Amygdala (tissue), 56 donors: ENCODE results near the gene FOXL3.
A peak's percentile ranks its signal among the peaks of the same experiment; 100 is the strongest.

Experiments used
- DNase-seq, 56 donors: peaks; one replicate each; lab custom pipeline; 2025; lab: John Stamatoyannopoulos, UW

Gene FOXL3

DNA sequence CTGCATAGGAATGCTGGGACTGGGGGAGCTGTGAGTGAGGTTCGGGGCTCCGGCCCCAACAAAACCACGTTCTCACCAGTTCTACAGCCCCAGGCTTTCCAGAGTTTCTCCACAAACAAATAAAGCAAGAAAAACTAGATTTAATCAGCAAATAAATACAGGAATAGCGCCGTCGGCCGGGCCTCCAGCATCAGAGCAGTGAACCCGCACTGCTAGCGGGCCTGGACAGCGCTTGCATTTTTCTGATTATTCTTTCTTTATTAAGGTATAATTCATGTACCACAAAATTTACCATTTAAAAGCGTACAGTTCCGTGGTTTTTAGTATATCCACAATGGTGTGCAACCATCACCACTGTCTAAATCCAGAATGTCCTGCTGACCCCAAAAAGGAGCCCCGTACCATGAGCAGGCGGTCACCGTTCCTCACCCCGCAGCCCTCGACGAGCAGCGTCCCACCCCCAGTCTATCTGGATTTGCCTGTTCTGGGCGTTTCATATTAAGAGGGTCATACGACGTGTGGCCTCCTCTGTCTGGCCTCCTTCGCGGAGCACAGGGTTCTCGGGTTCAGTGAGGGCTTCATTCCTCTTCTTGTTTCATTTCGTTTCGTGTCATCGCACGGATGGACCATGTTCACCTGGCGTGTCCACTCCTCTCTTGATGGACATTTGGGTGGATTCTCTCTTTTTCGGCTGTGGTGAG lies 35.5 kb upstream of the FOXL3 start:
- no peak for DNase-seq

DNA sequence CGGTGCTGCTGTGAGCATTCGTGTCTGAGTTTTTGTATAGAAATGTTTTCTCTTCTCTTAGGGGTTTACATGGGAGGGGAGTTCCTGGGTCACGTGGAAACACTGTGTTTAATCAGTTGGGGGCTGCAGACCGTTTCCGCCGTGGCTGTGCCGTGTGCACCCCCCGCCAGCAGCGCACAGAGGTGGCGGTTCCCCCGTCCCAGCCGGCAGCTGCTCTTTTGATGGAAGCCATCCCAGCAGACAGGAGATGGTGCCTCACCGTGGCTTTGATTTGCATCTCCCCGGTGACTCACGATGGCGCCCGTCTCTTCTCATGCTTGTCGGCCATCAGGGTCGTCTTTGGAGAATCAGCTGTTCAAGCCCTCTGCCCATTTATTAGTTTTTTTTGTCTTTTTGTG lies 34.9 kb upstream of the FOXL3 start:
- no peak for DNase-seq

DNA sequence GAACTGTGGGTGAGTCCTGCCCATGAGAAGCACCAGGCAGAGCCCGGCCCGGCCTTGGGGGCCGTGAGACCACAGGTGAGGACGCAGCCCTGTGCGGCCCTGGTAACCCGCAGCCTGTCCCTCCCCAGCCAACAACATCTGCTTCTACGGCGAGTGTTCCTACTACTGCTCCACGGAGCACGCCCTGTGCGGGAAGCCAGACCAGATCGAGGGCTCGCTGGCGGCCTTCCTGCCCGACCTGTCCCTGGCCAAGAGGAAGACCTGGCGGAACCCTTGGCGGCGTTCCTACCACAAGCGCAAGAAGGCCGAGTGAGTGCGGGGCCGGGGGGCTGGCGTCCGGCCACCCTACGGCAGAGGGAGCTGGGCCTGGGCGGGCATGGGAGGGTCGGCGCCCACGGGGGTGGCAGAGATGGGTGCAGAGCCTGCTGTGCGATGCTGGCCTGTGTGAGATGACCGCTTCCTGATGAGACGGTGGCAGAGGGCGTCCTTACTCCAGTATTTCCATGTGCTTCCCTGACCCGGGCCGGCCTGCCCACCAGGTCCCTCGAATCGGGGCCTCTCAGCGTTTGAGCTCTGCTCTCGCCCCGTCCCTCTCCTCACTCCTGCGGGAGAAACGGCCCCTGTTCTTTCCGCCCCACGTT lies 34.1 kb upstream of the FOXL3 start:
- DNase-seq: no peak

DNA sequence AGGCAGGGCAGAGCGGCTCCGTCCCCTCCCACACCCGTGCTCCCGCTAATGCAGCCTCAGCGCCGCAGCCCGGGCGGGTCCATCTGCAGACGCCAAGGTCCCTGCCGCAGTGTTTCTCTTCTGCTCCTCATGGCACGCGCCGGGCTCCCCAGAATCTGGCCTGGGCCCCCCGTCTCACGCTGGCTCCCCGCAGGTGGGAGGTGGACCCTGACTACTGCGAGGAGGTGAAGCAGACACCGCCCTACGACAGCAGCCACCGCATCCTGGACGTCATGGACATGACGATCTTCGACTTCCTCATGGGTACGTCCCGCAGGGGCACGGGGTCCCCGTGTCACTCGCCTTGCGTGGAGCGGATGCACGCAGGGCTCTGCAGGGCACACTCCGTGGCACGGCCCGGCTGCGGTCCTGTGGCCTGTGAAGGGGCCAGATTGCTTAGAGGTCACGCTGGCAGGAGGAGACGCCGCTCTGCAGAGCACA lies 33.5 kb upstream of the FOXL3 start:
- no peak for DNase-seq

DNA sequence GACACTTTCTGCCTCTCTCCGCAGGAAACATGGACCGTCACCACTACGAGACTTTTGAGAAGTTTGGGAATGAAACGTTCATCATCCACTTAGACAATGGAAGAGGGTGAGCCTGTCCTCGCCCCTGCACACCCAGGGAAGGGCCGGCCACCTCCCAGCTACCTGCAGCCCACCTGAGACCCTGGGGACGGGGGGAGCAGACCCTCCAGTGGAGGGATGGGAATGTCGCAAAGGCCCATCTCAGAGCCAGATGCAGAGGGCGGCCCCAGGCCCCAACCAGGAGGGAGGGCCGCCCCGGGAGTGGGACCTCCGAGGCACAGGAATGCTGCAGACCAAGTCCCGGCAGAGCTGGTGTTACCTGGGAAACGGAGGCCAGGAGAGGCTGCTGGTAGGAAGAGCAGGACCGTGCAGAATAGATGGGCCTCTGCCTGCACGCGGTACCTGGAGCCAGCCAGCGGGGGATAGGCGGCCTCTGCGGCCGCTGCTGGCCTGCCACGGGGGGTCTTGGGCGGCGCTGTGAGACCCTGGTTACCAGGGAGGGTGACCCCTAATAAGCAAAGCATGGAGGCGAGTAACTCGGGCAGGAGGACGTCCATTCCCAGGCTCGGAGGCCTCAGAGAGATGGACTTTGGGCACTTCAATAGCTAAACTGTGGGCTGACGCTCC lies 32.9 kb upstream of the FOXL3 start:
- DNase-seq: no peak

DNA sequence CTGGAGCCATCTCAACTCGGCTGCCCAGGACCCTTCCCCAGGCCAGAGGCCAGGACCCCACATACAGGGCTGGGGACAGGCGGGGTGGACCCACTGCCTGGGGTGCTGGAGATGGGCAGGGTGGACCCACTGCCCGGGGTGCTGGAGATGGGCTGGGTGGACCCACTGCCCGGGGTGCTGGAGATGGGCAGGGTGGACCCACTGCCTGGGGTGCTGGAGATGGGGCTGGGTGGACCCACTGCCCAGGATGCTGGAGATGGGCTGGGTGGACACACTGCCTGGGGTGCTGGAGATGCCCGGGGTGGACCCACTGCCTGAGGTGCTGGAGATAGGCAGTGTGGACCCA lies 32.4 kb upstream of the FOXL3 start:
- DNase-seq: no peak

DNA sequence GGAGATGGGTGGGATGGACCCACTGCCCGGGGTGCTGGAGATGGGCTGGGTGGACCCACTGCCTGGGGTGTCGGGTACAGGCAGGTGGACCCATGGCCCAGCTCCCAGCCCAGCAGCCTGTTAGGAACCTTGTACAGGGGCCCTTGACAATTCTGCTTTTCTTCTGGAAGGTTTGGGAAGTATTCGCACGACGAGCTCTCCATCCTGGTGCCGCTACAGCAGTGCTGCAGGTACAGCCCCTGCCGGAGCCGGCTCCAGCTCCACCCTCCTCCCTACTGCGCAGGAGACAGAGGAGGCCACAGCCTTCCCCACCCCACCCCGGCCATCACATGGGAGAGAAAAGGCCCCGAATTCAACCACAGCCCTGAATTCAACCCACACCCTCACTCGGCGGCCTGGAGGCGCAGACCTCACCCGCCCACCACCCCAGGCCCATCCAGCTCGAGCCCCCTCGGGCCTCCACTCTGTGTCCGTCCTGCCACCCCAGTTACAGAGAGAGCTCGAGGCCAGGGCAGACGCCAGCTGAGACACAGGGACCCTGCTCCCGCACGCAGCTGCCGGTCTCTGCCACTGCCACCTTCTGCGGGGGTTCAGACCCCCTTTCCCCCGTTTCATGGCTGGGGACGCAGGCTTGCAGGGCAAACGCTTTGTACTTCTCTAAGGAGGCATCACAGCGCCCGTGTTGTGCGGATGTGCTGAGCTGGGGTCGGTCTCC lies 31.3 kb upstream of the FOXL3 start:
- DNase-seq: no peak

DNA sequence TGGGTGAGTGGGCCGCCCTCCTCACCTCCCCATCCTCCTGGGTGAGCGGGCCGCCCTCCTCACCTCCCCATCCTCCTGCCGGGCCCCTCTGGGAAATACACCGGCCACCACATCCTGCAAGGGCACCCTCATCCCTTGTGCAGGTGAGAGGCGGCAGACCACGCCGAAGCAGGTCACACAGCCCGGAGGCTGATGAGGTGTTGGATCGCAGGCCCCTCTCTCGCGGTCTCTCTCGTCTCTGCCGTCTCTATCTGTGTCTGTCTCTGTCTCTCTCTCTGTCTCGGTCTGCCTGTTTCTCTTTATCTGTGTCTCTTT lies 30.8 kb upstream of the FOXL3 start:
- DNase-seq: no peak

DNA sequence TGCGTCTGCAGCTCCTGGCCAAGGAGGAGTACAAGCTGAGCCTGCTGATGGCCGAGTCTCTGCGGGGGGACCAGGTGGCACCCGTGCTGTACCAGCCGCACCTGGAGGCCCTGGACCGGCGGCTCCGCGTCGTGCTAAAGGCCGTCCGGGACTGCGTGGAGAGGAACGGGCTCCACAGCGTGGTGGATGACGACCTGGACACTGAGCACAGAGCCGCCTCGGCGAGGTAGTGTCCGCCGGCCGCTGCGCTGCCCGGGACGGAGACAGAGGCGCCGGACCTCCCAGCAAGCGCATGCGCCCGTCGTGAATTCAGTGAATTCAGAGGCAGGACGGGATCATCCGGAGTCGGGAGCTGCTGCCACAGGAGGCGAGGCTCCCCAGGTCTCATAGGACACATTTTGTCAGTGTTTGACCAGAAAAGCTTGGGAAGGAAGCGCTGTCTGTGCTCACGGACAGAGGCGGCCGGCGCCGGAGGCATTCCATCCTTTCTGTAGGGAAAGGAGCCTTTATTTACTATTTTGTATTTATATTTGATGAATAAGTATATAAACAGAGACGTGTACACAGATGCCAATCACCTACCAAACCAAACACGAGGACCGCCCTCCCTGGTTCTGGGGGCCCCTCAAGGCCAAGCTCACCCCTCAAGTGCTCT lies 30.1 kb upstream of the FOXL3 start:
- DNase-seq: no peak

DNA sequence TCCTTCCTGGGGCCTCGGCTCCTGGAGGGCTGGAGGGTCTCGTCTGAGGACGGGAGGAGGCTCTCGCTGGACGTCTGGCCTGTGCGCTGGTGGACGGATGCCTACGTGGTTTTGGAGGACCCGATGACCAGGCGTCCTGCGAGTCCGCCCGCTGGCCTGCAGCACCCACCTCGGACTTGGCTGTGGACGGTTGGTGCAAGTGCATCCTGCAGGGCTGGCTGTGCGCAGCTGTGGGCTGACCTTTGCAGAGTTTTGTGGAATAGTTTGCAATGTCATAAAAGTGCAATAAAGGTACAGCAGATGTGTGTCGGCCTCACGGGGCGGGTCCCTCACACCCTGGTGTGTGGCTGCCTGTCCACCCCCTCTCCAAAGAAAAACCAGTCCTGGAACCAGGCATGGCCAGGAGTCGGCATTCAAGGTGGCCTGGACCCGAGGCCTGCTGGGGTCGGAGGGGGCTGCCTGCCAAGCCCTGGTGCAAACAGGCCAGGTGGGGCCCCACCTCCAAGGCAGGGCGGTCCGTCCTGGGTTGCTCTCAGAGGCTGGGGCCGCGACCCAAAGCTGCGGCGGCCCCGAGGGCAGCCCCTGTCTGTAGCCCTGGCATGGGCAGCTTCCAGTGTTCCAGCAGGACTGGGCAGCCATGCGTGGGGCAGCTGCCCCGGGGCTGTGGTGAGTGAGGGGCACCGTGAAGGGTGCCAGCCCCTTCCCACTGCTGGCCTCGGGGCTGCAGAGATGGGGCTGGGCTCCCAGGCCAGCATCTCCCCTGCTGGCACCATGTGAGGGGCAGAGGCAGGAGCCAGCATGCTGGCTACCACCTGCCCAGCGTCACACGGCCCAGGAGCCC lies 29.3 kb upstream of the FOXL3 start:
- DNase-seq: no peak

DNA sequence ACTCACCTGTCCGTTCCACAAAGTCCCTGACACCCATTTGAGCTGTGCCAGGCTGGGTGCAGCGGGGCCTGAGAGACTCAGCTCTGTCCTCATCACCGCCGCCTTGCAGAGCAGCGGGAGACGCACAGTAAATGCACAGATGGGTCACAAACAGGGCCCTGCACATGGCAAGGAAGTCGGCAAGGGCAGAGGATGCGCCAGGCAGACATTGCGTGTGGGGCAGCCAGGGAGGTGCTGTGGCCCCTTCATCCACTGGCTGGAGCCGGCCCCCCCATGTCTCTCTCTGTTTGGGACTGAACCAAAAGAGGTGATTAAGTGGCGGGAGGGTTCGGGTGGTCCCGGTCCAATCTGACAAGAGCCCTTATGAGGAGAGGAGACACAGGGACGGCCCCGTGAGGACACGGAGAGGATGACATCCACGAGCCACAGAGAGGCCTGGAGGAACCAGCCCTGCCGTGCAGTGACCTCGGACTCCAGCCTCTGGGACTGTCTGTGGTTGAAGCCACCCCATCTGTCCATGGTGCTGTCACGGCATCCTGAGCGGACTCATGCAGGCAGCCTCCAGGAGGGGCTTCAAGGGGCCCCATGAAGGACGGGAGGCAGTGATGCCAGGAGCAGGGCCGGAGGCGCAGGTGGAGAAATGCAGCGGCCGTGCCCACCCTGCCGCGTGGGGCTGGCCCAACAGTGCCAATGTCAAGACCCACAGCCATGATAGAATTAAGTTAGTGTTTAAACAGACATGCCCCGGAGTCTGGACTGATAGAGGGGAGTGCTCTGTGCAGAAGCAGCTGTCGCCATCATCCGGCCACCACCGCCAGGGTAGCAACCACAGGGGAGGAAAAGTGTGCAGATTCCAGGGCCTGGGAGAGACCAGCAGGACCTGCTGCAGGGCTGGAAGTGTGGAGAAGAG lies 28.4 kb upstream of the FOXL3 start:
- DNase-seq: no peak

DNA sequence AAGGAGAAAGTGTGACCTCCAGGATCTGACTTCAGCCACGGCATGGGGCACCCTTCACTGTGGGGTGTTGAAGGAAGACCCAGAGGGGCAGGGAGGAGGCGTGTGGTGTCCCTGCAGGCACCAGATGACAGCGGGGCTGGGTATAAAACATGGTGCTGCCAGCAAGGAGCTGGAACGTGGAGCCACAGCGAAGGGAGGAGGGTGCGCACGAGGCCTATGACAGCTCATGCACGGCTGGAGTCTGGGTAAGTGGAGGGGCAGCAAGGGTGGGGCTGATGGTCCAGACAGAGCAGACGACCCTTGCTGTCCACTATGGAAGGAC lies 27.8 kb upstream of the FOXL3 start:
- DNase-seq: no peak

DNA sequence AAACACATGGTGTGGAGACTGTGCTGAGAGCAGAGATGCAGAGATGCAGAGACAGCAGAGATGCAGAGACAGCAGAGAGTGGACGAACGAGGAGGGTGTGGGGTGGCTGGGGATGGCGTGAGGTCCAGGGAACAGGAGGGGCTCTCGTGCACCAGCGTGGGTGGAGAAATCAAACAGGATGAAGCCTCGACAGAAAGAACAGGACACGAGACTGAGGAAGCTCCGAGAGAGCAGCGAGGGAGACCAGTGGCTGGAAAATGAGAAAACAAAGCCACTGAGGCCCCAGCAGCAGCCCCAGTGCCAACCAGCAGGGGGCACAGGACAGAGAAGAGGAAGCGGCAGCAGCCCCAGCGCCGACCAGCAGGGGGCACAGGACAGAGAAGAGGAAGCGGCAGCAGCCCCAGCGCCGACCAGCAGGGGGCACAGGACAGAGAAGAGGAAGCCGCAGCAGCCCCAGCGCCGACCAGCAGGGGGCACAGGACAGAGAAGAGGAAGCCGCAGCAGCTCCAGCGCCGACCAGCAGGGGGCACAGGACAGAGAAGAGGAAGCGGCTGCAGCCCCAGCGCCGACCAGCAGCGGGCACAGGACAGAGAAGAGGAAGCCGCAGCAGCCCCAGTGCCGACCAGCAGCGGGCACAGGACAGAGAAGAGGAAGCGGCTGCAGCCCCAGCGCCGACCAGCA lies 27.2 kb upstream of the FOXL3 start:
- peak in 1 of 56 donors; percentile 27 for DNase-seq

DNA sequence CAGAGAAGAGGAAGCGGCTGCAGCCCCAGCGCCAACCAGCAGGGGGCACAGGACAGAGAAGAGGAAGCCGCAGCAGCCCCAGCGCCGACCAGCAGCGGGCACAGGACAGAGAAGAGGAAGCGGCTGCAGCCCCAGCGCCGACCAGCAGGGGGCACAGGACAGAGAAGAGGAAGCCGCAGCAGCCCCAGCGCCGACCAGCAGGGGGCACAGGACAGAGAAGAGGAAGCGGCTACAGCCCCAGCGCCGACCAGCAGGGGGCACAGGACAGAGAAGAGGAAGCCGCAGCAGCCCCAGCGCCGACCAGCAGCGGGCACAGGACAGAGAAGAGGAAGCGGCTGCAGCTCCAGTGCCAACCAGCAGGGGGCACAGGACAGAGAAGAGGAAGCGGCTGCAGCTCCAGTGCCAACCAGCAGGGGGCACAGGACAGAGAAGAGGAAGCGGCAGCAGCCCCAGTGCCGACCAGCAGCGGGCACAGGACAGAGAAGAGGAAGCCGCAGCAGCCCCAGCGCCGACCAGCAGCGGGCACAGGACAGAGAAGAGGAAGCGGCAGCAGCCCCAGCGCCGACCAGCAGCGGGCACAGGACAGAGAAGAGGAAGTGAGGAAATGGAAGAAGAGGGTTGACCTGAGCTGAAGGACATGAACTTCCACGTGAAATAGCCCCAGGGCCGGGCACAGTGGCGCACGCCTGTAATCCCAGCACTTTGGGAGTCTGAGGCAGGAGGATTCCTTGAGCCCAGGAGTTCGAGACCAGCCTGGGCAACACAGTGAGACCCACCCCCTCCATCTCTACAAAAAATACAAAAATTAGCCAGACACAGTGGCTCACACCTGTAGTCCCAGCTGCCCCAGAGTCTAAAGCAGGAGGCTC lies 26.3 kb upstream of the FOXL3 start:
- DNase-seq: peak in 4 of 56 donors; percentile 23 to 68 (median 36)

DNA sequence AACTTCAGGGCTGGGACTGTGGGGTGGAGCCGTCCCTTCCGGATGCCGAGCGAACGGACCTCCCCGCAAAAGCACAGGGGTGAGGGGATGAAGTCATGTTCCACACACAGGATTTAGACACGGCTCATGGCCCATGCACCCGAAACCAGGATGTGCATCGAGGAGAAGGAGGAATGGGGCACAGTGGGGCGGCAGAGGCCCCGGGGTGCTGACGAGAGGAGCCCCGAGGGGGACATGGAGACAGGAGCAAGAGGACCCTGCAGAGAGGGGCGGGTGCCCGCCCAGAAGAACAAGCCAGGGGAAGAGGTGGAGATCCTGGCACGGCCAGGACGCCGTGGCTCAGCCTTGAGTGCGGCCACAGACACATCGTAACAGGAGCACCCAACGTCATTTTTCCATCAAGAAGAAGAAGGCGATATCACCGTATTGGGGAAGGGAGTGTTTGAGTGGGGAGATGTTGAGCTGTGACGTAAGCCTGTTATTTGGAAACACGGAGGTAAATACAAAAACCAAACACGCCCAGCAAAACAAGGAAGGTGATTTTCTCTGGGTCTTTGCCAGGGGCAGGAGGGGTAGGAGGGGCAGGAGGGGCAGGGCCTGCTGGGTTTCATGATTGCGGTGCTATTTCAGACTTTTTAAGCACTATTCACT lies 25.3 kb upstream of the FOXL3 start:
- no peak for DNase-seq

DNA sequence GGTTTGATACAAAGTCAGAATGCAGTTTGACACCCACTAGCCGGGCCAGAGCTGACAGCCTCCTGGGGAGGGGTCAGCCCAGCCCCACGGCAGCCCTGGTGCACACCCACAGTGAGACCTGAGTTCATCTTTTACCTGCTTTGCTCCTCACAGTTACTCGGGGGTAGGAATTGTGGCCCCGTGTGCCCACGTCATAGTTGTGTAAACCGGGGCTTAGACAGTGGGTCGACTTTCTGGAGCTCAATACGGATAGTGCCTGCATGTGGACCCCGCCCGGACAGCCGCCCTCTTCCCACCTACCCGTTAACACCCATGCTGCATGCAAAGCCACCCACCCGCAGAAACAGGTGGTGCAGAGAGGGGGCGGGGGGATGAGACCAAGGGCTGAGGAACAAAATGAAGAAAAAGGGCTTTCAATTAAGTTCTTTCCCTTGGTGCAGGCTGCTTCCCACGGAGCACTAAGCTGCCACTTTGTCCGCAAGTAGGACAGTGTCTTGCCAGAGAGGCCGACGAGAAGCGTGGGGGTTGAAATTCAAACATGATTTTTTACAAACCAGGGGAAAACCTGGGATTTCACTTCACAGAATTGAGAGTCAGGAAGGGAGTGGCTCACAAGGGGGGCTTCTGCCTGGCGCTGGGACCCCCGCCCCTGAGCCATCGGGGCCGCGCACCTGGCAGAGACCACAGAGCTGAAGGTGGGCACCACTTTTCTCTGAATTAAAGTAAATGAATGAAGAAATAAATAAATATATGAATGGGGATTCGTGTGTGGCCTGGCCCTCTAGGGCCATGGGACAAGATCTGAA lies 24.6 kb upstream of the FOXL3 start:
- no peak for DNase-seq
